ENCODE measurements around the gene OVOL2.
"Not testable (repeated sequence)": the region's sequence is repeated elsewhere in the genome, so short reads cannot be mapped to it uniquely, and the experiment has no call there.

OVOL2 gene

GRCh38 chr20:18057101-18057993 is at the start of gene OVOL2:
Gene OVOL2, minus strand, starts transcription at chr20:18057916. Its CDS starts 282 bp downstream, at chr20:18057634.
- DNase-seq: peak; percentile 70

- DNase-seq: no peak
Observed at GRCh38 chr20:18103497-18103896, 45.8 kb upstream of the OVOL2 start.

DNA sequence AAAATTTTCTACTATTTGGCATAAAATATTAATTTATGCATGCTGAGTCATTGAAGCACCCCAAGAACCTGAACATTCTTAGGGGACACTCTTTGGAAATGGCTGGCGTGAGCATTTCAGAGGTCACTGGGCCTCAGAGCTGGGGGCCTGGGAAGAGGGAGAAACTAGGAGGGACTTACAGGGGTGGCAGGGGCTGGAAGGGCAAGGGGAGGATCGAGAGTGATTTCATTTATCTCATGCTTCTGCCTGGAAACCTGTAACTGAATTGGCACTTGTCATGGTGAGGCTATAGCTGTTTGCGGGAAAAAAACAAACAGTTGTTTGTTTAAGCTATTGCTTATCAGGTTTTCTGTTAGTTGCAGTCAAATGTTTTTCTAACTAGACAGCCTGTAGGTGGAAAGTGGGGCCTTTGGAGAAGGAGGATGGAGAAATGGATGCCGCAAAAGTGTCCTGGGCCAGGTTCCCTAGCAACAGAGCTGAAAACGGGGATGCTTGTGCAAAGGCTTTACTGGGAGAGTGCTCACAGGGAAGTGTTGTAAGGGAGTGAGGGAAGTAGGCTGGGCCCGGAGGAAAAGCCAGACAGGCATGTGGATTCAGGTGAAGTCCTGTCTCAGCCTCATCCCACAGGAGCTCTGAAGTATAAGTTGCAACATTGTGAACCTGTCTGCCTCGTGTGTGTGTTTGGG is 43.6 kb upstream of the OVOL2 start:
- DNase-seq: no peak

GRCh38 chr20:18100569-18100968 is 42.9 kb upstream of the OVOL2 start:
- DNase-seq: not testable (repeated sequence)

DNA sequence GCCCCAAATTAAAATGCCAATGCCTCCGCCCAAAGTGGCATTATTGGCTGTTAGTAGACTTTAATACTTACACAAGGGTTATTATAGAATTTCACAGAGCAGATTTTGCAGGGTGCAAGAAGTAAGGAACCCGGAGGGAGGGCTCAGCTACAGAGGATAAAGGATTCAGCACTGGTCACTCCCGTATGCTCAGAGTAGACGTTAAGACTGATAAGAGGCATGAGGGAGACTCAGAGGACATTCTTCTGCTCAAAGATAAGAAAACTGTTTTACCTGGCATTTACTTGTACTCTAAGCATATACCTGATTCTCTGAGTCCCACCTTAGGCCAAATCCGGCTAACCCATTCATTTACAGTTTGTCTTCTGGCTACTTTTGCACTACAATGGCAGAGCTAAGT is 36.5 kb upstream of the OVOL2 start:
- no peak for DNase-seq

DNA sequence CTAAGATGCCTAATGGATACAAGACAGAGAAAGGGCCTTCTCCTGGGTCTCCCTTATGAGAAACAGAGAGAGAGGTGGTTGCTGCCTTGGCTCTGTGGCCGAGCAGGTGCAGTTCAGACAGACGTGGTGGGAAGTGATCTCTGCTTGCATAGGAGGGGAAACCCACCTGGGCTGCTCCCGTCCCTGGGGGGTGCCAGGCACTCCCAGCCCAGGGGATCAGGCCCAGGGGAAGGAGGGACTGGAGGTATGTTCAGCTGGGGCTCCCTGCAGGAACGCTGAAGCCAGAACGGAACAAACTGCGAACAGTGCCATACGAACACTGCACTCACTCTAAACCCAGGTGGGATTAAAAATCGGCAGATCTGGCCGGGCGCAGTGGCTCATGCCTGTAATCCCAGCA is 35.7 kb upstream of the OVOL2 start:
- DNase-seq: no peak

- DNase-seq: no peak
Observed at GRCh38 chr20:18092890-18093289, 35.2 kb upstream of the OVOL2 start.

GRCh38 chr20:18091623-18092022 is 33.9 kb upstream of the OVOL2 start:
- no peak for DNase-seq

DNA sequence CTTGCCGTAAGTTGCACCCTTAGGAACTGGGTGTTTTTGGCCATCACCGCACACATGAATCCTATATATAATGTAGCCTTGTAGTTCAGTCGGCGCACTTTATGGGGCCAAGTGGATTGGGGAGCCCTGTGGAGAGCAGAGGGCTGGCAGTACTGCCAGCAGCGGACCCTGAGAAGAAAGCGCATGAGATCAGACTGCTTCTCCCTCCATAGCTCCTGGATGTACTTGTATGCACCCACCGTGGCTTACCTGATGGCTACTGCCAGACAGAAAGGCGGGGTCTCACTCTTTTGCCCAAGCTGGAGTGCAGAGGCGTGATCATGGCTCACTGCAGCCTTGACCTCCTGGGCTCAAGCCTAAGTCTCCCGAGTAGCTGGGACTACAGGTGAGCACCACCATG is 32.8 kb upstream of the OVOL2 start:
- DNase-seq: no peak

DNA sequence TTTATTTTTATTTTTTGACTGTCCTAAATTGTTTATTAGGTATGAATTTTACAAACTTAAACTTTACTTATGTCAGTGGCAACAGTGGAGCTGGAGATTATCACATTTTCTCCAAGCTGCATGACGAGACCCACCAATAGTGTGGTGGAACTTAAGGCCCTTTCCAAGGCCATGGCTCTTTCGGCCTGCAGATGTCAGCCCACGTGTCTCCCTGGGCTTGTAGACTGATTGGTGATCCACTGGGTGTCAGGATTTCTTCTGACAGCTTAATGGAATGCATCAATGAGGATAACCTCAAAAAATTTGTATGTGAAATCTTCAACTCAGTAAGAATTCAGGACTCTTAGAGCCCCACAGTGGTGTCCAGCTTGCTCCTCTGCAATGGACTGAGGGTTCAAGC is 32.3 kb upstream of the OVOL2 start:
- no peak for DNase-seq

- not testable (repeated sequence) for DNase-seq
Observed at GRCh38 chr20:18088841-18089240, 31.1 kb upstream of the OVOL2 start.

GRCh38 chr20:18088298-18088697 is 30.6 kb upstream of the OVOL2 start:
- DNase-seq: not testable (repeated sequence)

DNA sequence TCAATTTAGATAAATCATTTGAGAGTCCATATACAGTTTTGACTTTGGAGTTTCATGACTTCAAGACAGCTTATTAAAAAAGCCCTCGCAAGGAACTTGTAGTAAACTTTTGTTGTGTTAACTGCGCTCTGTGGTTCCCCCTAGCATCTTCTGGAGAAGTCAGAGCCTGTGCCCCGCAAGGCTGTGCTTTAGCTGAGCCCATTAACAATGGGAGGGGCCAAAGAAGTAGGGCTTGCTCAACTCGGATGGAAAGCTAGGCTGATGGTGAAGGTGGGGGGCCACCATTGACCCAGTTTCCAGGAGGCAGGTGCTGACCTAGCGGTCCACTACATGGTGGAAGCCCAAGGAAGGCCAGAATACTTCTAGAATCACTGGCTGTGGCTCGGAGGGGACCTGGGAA is 29.3 kb upstream of the OVOL2 start:
- DNase-seq: no peak

- not testable (repeated sequence) for DNase-seq
Observed at GRCh38 chr20:18080836-18081235, 23.1 kb upstream of the OVOL2 start.

DNA sequence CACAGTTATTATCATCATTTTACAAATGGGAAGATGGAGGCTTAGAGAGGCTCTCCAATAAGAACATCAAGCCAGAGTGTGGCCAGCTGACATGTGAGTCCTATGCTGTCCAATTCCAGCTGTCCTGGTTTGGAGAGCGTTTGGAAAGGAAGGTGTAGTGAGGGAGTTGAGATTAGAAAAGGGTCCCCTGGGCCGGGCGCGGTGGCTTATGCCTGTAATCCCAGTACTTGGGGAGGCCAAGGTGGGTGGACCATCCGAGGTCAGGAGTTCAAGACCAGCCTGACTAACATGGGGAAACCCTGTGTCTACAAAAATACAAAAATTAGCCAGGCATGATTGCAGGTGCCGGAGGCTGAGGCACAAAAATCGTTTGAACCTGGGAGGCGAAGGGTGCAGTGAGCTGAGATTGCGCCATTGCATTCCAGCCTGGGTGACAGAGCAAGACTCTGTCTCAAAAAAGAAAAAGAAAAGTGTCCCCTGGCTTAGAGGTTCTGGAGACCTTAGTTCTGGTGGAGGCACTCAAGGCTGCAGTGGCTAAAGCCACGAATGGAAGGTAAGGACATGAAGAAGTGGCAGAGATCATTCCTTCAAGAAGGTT is 22.1 kb upstream of the OVOL2 start:
- no peak for DNase-seq

DNA sequence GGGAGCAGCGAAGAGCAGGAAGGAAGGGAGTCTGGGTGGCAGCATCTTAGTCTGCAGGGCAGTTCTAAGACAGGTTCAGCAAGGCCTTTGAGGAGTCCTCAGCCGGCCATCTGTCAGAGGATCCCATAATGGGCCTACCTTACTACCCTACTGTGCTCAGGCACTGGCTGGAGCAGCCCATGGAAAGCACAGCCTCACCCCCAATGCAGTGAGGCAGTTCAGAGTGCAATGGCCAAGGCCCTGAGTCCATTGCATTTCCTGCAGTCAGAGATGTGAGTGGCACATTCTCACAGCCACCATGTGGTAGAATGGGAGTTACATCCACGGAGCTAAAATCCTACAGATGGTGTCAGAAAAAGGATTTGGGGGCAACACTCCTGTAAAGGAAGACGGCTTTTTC is 19.4 kb upstream of the OVOL2 start:
- no peak for DNase-seq

GRCh38 chr20:18072532-18072931 is 14.8 kb upstream of the OVOL2 start:
- no peak for DNase-seq

DNA sequence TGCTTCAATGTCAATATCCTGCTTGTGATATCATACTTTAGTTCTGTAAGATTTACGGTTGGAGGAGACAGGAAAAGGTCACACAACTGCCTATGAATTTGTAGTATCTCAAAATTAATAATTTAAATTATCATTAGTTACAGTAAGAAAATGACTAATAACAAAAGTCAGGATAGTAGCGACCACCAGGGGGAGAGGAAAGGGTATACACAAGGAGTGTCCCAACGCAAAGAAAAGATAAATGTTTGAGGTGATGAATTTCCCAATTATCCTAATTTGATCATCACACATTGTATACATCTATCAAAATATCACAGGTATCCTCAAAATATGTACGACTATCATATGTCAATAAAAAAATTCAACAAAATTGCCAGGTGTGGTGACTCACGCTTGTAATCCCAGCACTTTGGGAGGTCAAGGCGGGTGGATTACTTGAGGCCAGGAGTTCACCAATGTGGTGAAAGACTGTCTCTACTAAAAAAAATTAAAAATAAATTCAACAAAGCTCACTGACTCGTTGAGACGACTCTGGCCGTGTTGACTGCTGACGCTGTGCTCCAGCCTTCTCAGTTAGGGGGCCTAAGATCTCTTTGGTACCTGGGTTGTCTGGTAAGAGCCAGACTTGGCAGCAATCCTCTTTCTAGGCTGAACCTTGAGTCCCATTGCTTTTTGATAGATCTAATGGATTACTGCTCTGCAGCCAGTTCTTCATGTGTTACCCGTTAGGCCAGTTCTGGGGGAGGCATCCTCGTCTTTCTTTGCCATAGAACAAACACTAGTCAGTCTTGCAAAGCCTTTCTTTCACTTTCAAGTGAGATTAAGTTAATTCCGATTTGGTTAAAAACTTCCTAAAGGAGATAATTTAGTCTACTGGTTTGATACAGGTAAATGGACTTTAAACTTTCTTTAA is 9.0 kb upstream of the OVOL2 start:
- no peak for DNase-seq

DNA sequence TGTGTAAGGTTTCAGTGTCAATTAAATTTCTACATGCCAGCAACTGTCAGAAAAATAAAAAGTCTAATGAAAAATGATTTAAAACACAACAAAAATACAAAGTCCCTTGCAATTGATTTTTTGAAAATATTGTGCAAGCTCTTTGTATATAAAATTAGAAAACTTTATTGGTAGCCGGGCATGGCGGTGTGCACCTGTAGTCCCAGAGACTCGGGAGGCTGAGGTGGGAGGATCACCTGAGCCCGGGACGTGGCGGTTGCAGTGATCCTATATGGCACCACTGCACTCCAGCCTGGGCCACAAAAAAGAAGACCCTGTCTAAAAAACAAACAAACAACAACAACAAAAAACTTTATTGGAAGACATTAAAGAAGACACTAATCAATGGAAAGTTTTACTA is 6.0 kb upstream of the OVOL2 start:
- DNase-seq: no peak

DNA sequence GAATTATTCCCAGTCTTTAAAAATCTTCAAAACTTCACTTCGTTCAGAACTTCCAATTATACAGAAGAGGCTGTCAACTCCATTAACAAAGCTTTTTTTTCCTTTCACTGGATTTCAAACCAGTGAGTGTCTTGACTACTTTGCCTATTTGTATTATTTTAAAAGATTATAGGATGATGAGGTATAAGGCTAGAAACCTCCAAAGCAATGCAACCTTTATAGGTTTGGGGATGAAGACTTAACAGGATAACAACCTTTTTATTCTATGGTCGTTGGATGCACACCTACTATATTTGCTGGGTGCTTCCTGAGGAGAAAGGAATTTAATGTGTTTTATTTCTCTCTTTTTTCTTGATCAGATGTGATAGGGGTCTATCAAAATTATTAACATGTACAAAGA is 1.9 kb upstream of the OVOL2 start:
- peak; percentile 0 for DNase-seq

DNA sequence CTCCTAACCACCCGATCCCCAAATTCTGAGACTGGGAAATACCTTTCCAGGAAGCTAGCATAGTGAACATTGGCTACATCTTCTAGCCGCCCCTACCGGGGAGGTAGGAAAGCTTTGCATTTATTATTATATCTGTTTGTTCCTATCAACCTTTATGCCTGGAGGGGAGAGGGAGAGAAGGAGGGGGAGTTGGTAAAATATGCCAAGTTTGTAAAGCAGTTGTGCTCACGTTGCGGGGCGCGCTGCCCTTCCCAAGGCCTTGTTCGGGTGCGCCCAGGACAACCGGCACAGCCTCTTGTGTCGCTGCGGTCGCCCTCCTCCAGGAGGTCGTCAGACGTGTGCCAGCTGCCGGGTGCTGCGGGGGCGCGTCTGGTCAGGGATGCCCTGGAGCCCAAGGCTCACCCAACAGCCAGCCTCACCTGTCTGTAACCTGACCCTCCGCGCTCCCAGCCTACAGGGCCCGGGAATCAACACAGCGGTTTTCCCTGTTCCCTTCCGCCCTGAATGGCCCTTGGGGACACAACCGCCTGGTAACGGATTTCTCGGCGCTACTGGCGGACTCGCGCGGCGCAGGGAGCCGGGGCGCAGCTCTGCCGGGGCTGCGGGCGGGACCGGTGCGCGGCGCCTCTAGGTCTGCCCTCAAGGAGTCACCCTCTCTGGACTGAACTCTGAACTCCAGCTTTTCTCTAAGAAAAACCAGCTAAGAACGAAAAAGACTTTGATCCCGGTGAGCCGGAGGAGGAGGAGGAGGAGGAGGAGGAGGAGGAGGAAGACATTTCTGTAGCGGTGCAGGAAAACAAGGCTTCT is 1.1 kb upstream of the OVOL2 start:
- peak; percentile 75 for DNase-seq

DNA sequence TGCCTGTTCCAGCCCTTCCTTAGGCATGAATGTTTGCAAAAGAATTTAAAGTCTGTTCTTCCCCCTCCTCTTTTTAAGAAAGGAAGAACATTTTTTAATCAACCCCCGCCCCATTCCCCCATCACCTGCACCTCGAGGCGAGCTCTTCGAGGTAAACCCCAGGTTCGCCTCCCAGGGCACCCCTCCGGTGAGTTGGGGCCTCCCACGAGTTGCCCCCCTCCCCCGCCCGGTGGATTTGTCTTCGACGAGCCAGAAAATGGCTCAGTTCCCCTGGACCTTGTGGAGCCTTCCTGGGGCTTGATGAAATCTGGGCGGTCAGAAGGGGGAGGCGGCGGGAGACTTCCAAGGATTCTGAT is 256 bp upstream of the OVOL2 start:
- no peak for DNase-seq
